H1 (cell line): ENCODE data around the gene ACP3.

ENCODE experiments used
- CHD1 ChIP-seq: IDR thresholded peaks from 2 replicates; pipeline ENCODE4 v1.6.1; 2012; ENCODE audit warnings: low read depth, low read length, improper control_type of control experiment
- NRF1 ChIP-seq: IDR thresholded peaks from 2 replicates; pipeline ENCODE4 v1.6.1; 2011; ENCODE audit warnings: mild to moderate bottlenecking, low read depth, low read length, improper control_type of control experiment
- POLR2A ChIP-seq, 2 experiments: IDR thresholded peaks; 1 replicate in 1 of 2; 2 replicates in 1 of 2; pipeline ENCODE4 v1.6.1; 2011; ENCODE audit warnings: low read depth in 2 of 2, low read length in 2 of 2, mild to moderate bottlenecking in 2 of 2; ENCODE audit errors: control extremely low read depth in 1 of 2
- POLR2AphosphoS5 ChIP-seq: IDR thresholded peaks from 2 replicates; pipeline ENCODE4 v1.6.1; 2011; ENCODE audit warnings: low read depth, low read length
- TF ChIP-seq, protein P1 (sequence below), 3 experiments: IDR thresholded peaks; 1 replicate in 2 of 3; 2 replicates in 1 of 3; pipeline versions ENCODE4 v1.5.1 to v1.6.1; 2011; ENCODE audit warnings: low read length in 3 of 3, mild to moderate bottlenecking in 3 of 3, inconsistent platforms in 2 of 3, low read depth in 1 of 3, moderate library complexity in 1 of 3; ENCODE audit not compliant: insufficient read depth in 1 of 3; ENCODE audit errors: control extremely low read depth in 1 of 3

DNA sequence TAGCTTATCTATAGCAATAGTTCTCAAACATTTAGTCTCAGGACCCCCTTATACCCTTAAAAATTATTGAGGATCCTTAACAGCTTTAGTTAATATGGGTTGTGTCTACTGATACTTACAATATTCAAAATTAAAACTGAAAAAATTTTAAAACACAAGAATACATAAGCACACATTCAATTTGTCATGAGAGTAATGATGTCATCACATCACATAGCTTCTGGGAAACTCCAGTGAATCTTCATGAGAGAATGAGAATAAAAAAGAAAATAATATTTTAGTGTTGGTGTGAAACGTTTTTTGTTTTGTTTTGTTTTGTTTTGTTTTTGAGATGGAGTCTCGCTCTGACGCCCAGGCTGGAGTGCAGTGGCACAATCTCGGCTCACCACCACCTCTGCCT lies 25.2 kb upstream of the ACP3 start:
- TF ChIP-seq POLR2AphosphoS5: no peak
- no peak for TF ChIP-seq NRF1
- TF ChIP-seq, protein P1, sequence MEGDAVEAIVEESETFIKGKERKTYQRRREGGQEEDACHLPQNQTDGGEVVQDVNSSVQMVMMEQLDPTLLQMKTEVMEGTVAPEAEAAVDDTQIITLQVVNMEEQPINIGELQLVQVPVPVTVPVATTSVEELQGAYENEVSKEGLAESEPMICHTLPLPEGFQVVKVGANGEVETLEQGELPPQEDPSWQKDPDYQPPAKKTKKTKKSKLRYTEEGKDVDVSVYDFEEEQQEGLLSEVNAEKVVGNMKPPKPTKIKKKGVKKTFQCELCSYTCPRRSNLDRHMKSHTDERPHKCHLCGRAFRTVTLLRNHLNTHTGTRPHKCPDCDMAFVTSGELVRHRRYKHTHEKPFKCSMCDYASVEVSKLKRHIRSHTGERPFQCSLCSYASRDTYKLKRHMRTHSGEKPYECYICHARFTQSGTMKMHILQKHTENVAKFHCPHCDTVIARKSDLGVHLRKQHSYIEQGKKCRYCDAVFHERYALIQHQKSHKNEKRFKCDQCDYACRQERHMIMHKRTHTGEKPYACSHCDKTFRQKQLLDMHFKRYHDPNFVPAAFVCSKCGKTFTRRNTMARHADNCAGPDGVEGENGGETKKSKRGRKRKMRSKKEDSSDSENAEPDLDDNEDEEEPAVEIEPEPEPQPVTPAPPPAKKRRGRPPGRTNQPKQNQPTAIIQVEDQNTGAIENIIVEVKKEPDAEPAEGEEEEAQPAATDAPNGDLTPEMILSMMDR (IDR thresholded peaks at IDR 0.05; ENCODE audit: control extremely low read depth in 1 of 3, insufficient read depth in 1 of 3, low read depth in 1 of 3, low read length in 3 of 3): no peak
- no peak for TF ChIP-seq POLR2A (IDR thresholded peaks at IDR 0.05; ENCODE audit: control extremely low read depth in 1 of 2, low read depth in 2 of 2, low read length in 2 of 2)
- no peak for TF ChIP-seq CHD1
